WTC11 (cell line): ENCODE measurements around the gene IFNGR1.

Experiments
- EMX1 ChIP-seq: fragments of 250-450 bp; sonication (Bioruptor Pico); IDR thresholded peaks from 2 replicates; pipeline ENCODE4 v1.8.0; 2021; ENCODE audit warnings: mild to moderate bottlenecking
- MAX ChIP-seq: sonication (generic); formaldehyde crosslinking; IDR thresholded peaks from 2 replicates; pipeline ENCODE4 v1.8.0; 2022; ENCODE audit warnings: mild to moderate bottlenecking, missing genetic modification reagents
- NR2C2 ChIP-seq: sonication (generic); formaldehyde crosslinking; IDR thresholded peaks from 2 replicates; pipeline ENCODE4 v1.8.0; 2022; ENCODE audit warnings: mild to moderate bottlenecking, missing genetic modification reagents

GRCh38 chr6:137230547-137230946 is 11.4 kb upstream of the IFNGR1 start:
- no peak for TF ChIP-seq EMX1 (CRISPR knock-in tag)
- no peak for TF ChIP-seq MAX (CRISPR knock-in tag)
- no peak for TF ChIP-seq NR2C2 (CRISPR knock-in tag)
